Measurements from ENCODE around the gene SMC1B. TPM values are rescaled to one million over a fixed set of nuclear protein-coding genes. Genes with fewer than 3 reads are reported as not detected.
"Not testable (repeated sequence)": the region's sequence is repeated elsewhere in the genome, so short reads cannot be mapped to it uniquely, and the experiment has no call there.

SMC1B gene
- total RNA-seq, 1 donor from 2014 or later = not detected

DNA sequence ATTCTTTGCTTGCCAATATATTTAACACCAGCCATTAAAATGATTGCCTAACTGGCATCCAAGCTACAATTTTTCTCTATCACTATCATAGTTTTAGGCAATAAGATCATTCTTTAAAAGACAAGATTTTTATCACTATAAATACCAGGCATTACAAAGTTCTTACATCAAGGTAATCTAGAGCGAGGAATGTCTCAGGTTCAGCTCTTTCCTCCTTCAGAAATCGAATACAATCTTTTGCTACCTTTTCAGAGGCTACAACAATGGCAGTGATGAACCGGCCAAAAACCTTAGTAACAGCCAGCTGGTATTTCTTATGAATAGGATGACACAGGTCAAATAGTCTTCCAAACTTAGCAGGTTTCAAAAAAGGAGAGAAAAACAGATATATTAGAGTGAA is 23.9 kb downstream of the SMC1B start:
- peaks cover 7% of the 10 kb centered on the region for H3K4me1 Mint-ChIP-seq

DNA sequence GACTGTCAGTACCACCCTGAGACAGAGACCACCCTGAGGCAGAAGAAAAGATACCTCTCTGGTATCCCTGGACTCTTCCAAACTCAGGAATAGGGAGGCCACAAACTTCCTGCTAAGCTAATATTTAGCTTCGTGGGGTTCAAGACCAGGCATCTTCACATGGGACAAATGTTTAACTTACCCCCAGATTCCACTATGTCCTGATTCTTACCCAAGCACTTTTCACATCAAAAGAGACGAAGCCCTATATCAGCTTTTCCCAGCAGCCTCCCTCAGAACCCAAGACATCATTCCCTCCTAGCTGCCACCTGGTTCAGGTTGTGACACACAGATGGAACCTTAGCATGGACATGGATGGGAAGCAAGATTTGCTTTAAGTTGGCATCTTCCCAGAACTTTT is 32.1 kb downstream of the SMC1B start:
- H3K27me3 Mint-ChIP-seq (ENCODE audit: low read depth) = peaks cover 2% of the 10 kb centered on the region
- no peaks in the 10 kb centered on the region for H3K4me1 Mint-ChIP-seq
- H3K4me3 Mint-ChIP-seq = no peak overlapping the region
- TF ChIP-seq, protein P1, sequence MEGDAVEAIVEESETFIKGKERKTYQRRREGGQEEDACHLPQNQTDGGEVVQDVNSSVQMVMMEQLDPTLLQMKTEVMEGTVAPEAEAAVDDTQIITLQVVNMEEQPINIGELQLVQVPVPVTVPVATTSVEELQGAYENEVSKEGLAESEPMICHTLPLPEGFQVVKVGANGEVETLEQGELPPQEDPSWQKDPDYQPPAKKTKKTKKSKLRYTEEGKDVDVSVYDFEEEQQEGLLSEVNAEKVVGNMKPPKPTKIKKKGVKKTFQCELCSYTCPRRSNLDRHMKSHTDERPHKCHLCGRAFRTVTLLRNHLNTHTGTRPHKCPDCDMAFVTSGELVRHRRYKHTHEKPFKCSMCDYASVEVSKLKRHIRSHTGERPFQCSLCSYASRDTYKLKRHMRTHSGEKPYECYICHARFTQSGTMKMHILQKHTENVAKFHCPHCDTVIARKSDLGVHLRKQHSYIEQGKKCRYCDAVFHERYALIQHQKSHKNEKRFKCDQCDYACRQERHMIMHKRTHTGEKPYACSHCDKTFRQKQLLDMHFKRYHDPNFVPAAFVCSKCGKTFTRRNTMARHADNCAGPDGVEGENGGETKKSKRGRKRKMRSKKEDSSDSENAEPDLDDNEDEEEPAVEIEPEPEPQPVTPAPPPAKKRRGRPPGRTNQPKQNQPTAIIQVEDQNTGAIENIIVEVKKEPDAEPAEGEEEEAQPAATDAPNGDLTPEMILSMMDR (IDR thresholded peaks at IDR 0.05; ENCODE audit: unreplicated experiment) = no peak
- DNase-seq (ENCODE audit: low spot score in 2 of 2, unreplicated experiment in 2 of 2) = no peak
- no peaks in the 10 kb centered on the region for H3K9me3 Mint-ChIP-seq
- no peaks in the 10 kb centered on the region for H3K36me3 Mint-ChIP-seq
- no peak overlapping the region for H3K27ac Mint-ChIP-seq

More for the DNA sequence above, 23.9 kb downstream of the SMC1B start:
- no peak for DNase-seq (ENCODE audit: low spot score in 2 of 2, unreplicated experiment in 2 of 2)
- TF ChIP-seq, protein P1 (IDR thresholded peaks at IDR 0.05; ENCODE audit: unreplicated experiment) = no peak
- Mint-ChIP-seq H3K36me3 (no peaks in the 10 kb centered on the region), H3K27ac (peak overlapping the region; percentile 34), H3K4me3 (no peak overlapping the region), H3K9me3 (no peaks in the 10 kb centered on the region), H3K27me3 (ENCODE audit: low read depth) (peaks cover 2% of the 10 kb centered on the region)

DNA sequence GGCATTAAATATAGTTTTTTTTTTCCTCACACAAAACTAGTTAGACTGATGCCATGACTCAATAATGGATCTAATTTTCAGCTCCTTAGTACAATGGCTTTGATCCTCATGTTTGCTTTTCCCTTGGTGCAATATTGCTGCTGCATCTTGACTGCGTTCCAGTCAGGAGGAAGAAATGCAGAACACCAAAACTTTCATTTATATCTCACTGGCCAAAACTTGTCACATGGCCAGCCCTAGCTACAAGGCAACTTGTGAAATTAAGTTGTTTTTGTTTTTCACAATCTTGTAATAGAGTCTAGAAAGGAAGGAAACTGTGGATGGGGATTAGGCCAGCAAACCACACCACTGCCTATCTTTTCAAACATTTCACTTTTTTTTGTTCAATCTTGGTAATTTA is 36.7 kb downstream of the SMC1B start:
- Mint-ChIP-seq H3K4me3 (no peak overlapping the region), H3K36me3 (peaks cover 2% of the 10 kb centered on the region), H3K4me1 (no peaks in the 10 kb centered on the region), H3K9me3 (peaks cover 23% of the 10 kb centered on the region), H3K27me3 (ENCODE audit: low read depth) (no peaks in the 10 kb centered on the region), H3K27ac (no peak overlapping the region)
- TF ChIP-seq, protein P1 (IDR thresholded peaks at IDR 0.05; ENCODE audit: unreplicated experiment) = no peak
- DNase-seq (ENCODE audit: low spot score in 2 of 2, unreplicated experiment in 2 of 2) = no peak

DNA sequence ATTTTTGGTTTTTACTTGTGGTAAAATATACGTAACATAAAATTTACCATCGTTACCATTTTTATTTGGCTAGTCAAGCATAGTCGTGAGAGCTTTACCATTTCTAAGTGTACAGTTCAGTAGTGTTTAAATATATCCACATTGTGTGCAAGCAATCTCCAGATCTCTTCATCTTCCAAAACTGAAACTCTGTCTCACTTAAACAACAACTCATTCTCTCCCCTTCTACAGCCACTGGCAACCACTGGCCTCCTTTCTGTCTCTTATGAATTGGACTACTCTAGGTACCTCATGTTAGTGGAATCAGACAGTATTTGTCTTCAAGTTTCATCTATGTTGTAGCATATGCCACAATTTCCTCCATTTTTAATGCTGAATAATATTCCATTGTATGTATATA is 37.4 kb downstream of the SMC1B start:
- DNase-seq (ENCODE audit: low spot score in 2 of 2, unreplicated experiment in 2 of 2) = no peak
- Mint-ChIP-seq H3K4me3 (no peak overlapping the region), H3K36me3 (peaks cover 2% of the 10 kb centered on the region), H3K9me3 (peaks cover 23% of the 10 kb centered on the region), H3K27me3 (ENCODE audit: low read depth) (no peaks in the 10 kb centered on the region), H3K27ac (no peak overlapping the region), H3K4me1 (no peaks in the 10 kb centered on the region)
- TF ChIP-seq, protein P1 (IDR thresholded peaks at IDR 0.05; ENCODE audit: unreplicated experiment) = no peak

DNA sequence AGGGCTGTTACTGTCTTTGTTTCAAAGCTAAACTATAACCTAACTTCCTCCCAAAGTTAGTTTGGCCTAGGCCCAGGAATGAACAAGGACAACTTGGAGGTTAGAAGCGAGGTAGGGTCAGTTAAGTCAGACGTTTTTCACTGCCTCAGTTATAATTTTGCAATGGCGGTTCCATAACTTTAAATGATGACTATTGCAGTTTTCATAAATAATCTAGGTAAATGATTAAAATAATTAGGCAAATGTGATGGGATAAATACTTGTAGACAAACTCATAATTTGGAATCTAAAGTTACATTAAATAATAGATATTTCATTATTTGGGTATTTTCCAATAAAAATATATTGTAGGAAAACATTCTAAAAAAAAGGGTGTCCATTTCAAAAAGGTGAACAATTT is 39.8 kb downstream of the SMC1B start:
- not testable (repeated sequence) for H3K27ac Mint-ChIP-seq; H3K27me3 Mint-ChIP-seq (ENCODE audit: low read depth); H3K4me3 Mint-ChIP-seq; H3K36me3 Mint-ChIP-seq; H3K4me1 Mint-ChIP-seq; DNase-seq (ENCODE audit: low spot score in 2 of 2, unreplicated experiment in 2 of 2)
- peaks cover 23% of the 10 kb centered on the region for H3K9me3 Mint-ChIP-seq

DNA sequence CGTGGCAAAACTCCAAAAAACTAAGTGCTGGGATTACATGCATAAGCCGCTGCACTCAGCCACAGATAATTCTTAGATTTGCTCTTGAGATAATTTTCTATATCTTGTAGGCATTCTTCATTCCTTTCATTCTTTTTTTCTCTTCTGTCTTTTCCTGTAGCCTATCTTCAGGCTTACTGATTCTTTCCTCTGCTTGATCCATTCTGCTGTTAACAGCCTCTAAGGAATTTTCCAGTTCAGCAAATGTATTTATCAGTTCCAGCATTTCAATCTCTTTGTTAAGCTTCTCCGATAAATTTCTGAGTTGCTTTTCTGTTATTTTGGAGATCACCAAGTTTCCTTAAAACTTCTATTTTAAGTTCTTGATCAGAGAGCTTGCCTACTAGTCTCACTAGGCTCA is 46.7 kb downstream of the SMC1B start:
- Mint-ChIP-seq H3K4me3 (no peak overlapping the region), H3K36me3 (peaks cover 8% of the 10 kb centered on the region), H3K27ac (no peak overlapping the region), H3K9me3 (peaks cover 14% of the 10 kb centered on the region), H3K4me1 (no peaks in the 10 kb centered on the region), H3K27me3 (ENCODE audit: low read depth) (peaks cover 7% of the 10 kb centered on the region)
- no peak for DNase-seq (ENCODE audit: low spot score in 2 of 2, unreplicated experiment in 2 of 2)
- TF ChIP-seq, protein P1 (IDR thresholded peaks at IDR 0.05; ENCODE audit: unreplicated experiment) = no peak

Measured in mesothelial cell of epicardium (in vitro differentiated cells).